Measurements from ENCODE around the gene URB2.

URB2 gene

GRCh38 chr1:229645324-229645993 lies 19.4 kb downstream of the URB2 start:
- no peak for DNase-seq (ENCODE audit: low read depth in 2 of 2)

- no peak for DNase-seq (ENCODE audit: low read depth in 2 of 2)
Observed at GRCh38 chr1:229648406-229648805, 22.4 kb downstream of the URB2 start.

- DNase-seq (ENCODE audit: low read depth in 2 of 2): no peak
Observed at GRCh38 chr1:229650045-229650444, 24.0 kb downstream of the URB2 start.

GRCh38 chr1:229651546-229651945 lies 25.5 kb downstream of the URB2 start:
- DNase-seq (ENCODE audit: low read depth in 2 of 2): no peak

- no peak for DNase-seq (ENCODE audit: low read depth in 2 of 2)
Observed at GRCh38 chr1:229653420-229653819, 27.4 kb downstream of the URB2 start.

- DNase-seq (ENCODE audit: low read depth in 2 of 2): no peak
Observed at GRCh38 chr1:229655781-229656180, 29.7 kb downstream of the URB2 start.

GRCh38 chr1:229657993-229658755 lies 32.1 kb downstream of the URB2 start:
- DNase-seq (ENCODE audit: low read depth in 2 of 2): no peak

- DNase-seq (ENCODE audit: low read depth in 2 of 2): peak; percentile 14 to 21
Observed at GRCh38 chr1:229661022-229661877, 35.2 kb downstream of the URB2 start.

- no peak for DNase-seq (ENCODE audit: low read depth in 2 of 2)
Observed at GRCh38 chr1:229661897-229662296, 35.9 kb downstream of the URB2 start.

- DNase-seq (ENCODE audit: low read depth in 2 of 2): no peak
Observed at GRCh38 chr1:229664133-229664689, 38.2 kb downstream of the URB2 start.

GRCh38 chr1:229665912-229666558 lies 40.0 kb downstream of the URB2 start:
- DNase-seq (ENCODE audit: low read depth in 2 of 2): no peak

- no peak for DNase-seq (ENCODE audit: low read depth in 2 of 2)
Observed at GRCh38 chr1:229666585-229666984, 40.5 kb downstream of the URB2 start.

- no peak for DNase-seq (ENCODE audit: low read depth in 2 of 2)
Observed at GRCh38 chr1:229669333-229669732, 43.3 kb downstream of the URB2 start.

GRCh38 chr1:229671310-229671709 lies 45.3 kb downstream of the URB2 start:
- DNase-seq (ENCODE audit: low read depth in 2 of 2): no peak

GRCh38 chr1:229672246-229672645 lies 46.2 kb downstream of the URB2 start:
- DNase-seq (ENCODE audit: low read depth in 2 of 2): no peak

GRCh38 chr1:229674042-229674441 lies 48.0 kb downstream of the URB2 start:
- no peak for DNase-seq (ENCODE audit: low read depth in 2 of 2)

- no peak for DNase-seq (ENCODE audit: low read depth in 2 of 2)
Observed at GRCh38 chr1:229675396-229675795, 49.3 kb downstream of the URB2 start.

- no peak for DNase-seq (ENCODE audit: low read depth in 2 of 2)
Observed at GRCh38 chr1:229685149-229685548, 59.1 kb downstream of the URB2 start.

- DNase-seq (ENCODE audit: low read depth in 2 of 2): no peak
Observed at GRCh38 chr1:229689273-229689672, 63.2 kb downstream of the URB2 start.

- no peak for DNase-seq (ENCODE audit: low read depth in 2 of 2)
Observed at GRCh38 chr1:229689904-229690303, 63.9 kb downstream of the URB2 start.

- DNase-seq (ENCODE audit: low read depth in 2 of 2): no peak
Observed at GRCh38 chr1:229690662-229691061, 64.6 kb downstream of the URB2 start.

GRCh38 chr1:229691362-229691761 lies 65.3 kb downstream of the URB2 start:
- no peak for DNase-seq (ENCODE audit: low read depth in 2 of 2)

All from fibroblast of skin of left biceps (primary cell).